ENCODE data around the gene FKBP14.
"Not testable (repeated sequence)": the region's sequence is repeated elsewhere in the genome, so short reads cannot be mapped to it uniquely, and the experiment has no call there.

FKBP14 gene

DNA sequence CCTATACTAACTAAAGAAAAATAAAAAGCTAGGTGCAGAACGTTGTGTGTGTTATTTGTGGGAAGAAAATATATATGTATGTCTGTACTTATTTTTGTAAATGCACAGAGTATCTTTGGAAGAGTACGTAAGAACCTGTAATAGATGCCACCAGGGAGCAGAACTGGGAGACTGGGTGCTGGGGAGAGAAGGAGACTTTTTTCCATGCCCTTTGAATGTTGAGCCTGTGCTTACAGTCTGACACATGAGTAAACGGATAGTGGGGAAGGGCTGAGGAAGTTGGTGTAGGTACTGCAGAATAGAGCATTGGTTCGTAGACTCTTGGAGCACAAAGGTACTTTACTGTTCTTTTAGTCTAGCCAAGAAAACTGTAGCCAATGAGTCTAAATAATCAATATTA, 35.6 kb downstream of the FKBP14 start:
- DNase-seq (ENCODE audit: low read depth in 2 of 2): no peak

DNA sequence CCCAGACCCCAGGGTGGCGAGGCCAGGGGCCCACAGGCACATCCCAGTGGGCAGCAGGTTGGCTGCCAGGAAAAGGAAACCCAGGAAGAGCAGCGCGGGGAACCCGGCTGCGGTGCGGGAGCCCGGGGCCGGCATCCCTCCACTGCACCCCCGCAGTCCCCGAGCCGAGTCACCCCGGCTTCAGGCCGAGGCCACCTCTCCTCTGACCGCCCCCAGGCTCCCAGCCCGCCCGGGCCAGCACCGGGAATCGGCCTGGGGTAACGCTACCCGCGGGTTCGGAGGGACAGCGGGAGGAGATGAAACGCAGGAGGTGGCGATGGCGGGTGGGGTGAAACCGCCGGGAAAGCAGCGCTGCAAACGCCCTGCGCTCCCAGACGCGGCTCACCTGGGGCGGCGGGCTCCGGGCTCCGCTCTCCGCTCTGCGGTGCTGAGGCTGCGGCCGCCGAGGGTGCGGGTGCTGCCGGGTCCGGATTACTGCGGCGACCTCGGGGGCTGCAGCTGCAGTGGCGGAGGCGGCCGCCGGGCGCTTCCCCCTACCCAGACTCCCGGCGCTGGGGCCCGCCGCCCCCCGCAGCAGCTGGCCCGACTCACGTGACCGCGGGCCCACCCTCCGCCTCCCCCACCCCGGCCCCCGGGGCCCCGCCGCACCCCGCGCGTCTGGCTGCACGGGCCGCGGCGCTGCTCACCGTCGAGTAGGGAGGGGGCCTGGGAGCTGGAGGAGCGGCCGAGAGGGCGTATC, 37.1 kb downstream of the FKBP14 start, which contains the start of gene SCRN1:
Gene SCRN1, minus strand, starts transcription at position 545 of the 739 bp plus-strand sequence. CDS start 20,734 bp downstream, outside the sequence.
- no peak for DNase-seq (ENCODE audit: low read depth in 2 of 2)

DNA sequence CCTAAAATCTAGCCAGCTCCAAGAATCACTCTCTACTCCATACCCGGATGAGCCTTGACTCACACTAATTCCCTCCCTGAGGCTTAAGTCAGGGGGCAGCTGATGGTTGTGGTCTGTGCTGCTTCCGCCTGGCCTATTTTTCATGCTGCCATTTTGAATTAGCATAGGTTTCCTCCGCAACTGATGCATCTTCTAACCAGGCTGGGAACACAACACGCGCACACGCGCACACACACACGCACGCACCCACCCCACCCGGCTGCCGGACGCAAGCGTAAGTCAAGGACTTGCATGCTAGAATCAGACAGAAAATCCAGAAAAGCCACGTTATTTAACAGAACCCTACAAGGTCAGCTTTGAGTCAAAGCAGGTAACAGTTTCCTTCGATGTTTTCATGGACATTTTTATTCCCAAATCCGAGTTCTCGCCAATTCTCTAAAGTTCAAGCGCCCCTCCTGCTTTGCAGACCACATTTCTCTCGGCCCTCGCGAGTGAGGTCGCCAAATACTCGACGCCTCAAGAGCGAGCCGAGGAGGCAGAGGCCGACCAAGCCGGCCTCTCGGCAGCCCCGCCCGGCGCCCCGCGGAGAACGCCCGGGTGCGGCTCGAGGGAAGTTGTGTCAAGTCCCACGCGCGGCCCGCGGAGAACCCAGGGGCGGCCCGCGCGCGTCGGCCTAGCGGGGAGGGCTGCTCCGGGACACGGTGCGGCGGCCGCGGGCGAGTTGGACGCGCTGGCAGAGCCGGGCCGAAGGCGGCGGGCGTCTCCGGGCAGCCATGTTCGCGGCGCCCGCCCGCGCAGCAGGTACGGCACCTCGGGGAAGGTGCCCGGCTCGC, 37.9 kb downstream of the FKBP14 start:
- no peak for DNase-seq (ENCODE audit: low read depth in 2 of 2)

DNA sequence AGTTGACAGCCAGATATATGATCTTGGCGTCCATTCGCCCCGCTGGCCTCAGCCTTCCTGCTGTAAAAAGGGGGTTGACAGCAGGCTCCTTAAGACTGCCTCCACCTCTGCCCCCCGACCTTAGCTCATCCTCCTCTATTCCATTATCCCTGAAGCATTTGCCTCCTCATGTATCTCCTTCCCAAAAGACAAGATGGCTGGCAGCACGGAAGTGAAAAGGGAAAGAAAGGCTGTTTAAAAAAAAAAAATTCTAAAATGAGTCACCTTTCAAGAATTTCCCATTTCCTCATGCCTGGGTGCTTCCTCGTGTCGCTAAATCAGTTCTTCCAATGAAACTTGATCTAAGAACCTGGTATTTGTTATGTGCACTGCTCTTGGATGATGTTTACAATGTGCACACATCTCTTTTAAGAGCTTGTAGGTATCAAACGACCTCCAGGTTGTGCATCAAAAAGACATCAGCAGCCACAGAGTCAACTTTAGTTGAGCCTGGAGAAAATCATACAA, 38.6 kb downstream of the FKBP14 start:
- no peak for DNase-seq (ENCODE audit: low read depth in 2 of 2)

DNA sequence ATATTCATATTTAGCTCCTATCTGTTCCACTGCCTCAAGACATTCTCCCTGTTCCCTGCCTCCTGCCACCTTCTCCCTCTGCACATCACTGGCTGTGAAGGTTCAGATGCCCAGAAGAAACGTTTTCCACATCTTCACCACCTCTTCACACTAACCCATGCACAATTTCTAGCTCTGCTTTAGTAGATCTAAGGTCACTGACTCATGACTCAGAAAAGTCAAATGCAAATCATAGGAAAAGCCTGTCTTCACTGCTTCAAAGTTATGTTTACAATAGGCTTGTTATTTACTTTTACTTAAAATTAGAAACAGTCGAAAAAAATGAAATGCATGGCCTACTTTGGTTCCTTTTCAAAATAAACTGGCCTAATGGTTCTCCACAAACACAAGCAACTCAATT, 39.4 kb downstream of the FKBP14 start:
- DNase-seq (ENCODE audit: low read depth in 2 of 2): no peak

DNA sequence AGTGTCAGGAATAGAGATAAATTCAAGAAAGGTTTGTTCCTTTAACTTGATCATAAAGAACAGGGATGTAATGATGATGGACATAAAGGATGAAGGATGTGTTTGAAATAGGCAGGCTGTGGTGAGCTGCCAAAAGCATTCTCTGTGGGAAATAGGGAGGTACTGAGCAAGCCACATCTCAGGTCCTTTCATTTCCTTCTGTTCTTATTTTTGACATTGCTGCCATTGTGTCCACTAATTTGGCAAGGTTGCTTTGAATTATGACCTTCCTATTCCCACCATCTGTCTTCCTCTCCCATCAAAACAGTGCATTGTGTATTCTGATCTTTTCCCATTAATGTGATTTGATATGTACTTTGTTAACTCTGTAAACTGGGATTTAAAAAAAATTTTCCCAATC, 46.4 kb downstream of the FKBP14 start:
- DNase-seq (ENCODE audit: low read depth in 2 of 2): no peak

DNA sequence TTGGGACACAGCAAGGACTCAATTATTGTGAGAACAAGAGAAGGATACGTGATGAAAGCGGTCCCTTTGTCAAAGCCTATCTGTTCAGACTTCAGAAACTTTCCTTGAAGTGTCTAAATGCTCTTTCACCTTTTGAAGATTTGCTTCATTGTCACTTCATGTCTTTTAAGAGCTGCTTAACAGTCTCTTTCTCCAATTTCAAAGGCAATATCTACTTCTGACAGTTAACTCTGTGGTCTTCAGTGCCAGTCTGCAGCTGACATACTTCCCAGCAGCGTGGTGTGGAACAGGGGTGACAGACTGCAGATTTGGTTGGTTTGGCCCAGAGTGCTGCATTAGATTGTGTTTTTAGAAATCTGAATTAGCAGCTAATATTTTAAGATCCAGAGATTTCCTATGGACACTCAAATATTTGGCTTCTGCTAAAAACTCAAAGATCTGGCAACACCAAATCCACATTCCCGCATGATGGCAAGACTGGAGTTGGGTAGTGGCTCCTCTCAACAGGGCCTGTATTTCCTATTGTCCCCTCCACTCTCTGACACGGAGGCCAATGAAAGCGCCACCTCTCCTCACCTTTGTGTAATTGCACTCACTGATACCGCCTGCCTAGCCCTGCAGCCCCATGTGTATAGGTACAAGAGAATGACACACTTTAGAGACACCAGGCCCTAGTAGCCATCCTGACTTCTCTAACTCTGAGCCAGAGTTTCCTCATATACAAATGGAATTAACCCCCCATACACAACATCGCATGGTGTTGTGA, 48.4 kb downstream of the FKBP14 start:
- no peak for DNase-seq (ENCODE audit: low read depth in 2 of 2)

DNA sequence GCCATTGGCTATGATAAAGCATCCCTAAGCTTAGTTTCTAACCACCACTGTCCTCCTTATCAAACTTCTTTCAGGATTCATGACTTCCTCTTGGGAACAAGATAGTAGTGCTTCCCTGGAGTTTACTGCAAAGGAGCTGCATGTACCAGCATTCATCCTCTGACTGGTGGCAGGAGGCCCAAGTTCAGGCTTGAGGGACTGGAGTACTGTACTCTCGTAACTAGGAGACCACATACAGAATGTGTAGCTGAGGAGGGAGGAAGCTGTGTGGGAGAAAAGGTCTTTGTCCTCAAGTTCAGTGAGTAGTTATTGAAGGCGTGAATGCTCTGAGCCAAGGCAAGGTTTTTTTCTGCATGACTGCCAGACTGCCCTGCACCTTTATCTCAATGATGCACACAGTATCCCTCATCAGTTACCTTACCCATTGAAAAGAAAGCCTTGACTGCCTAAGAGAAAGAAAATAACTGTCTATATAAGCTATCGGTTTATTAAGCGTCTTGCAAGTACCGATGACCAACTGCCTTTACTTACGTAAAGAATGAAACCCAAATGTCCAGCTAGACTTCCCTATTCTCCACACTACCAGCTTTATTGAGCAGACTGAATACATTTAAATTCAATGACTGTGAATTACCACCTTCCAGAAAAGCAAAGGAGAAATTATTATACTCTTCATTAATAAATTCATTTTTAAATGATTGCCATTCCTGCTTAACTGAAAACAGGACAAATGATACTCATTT, 49.7 kb downstream of the FKBP14 start:
- DNase-seq (ENCODE audit: low read depth in 2 of 2): no peak

DNA sequence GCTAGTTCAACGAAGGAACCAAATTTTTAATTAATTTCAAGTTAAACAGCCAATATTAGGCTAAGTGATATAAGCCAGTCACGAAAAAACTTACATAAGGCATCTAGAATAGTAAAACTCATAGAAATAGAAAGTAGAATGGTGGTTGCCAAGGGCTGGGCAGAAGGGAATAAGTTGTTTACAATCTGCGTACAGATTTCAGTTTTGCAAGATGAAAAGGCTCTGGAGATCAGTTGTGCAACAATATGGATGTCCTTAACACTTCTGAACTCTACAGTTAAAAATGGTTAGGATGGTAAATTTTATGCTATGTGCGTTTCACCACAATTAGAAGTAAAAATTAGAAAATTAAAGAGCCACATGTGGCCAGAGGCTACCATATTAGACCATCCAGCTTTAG, 50.2 kb downstream of the FKBP14 start:
- DNase-seq (ENCODE audit: low read depth in 2 of 2): no peak

DNA sequence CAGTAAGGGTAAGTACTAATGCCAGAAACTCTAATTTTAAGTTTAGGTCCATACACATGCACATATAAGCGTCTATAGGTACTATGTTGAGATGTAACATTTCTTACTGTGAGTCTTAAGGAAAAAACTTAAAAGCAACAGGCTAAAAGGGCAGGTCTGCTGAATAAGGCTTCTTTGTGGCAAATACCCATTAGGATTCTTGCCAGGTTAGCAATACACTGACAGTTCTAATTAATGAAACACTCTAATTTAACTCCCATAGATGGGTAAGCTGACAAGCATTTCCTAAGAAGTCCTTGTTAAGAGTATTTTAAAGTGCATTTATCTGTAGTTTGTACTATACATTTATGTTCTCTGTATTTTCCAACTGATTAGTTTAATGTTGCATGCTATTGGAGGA, 50.9 kb downstream of the FKBP14 start:
- DNase-seq (ENCODE audit: low read depth in 2 of 2): no peak

DNA sequence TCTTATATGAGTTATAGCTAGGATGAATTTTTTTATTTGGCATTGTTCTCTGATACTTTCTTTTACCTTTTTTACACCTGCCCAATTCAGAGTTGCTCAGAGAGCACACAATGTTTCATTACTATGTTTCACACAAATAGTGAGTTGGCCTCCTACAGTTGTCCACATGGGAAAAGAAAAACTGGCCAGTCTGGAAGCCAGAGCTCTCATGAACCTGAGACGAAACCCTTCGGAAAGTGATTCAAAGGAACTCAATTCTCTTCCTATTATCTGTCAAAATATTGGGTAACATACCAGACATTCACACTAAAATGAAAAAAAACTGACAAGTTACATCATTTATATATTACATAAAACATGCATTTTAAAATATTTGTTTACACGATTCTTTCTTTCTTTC, 52.2 kb downstream of the FKBP14 start:
- no peak for DNase-seq (ENCODE audit: low read depth in 2 of 2)

DNA sequence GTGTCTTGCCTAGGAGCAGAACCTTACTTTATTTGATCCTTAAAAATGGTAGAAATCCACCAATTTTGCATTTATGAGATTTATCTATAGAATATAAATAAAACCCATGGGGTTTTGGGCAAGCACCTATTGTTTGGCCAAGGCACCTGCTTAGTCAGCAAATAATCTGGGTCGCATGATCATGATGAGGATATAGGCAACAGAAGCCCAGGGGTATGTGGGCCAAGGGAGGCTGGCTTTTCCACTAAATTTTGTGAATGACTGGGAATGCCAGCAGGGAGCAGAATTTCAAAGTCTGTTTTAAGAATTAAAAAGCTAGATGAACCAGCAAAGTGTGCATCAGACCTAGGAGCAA, 54.2 kb downstream of the FKBP14 start:
- no peak for DNase-seq (ENCODE audit: low read depth in 2 of 2)

DNA sequence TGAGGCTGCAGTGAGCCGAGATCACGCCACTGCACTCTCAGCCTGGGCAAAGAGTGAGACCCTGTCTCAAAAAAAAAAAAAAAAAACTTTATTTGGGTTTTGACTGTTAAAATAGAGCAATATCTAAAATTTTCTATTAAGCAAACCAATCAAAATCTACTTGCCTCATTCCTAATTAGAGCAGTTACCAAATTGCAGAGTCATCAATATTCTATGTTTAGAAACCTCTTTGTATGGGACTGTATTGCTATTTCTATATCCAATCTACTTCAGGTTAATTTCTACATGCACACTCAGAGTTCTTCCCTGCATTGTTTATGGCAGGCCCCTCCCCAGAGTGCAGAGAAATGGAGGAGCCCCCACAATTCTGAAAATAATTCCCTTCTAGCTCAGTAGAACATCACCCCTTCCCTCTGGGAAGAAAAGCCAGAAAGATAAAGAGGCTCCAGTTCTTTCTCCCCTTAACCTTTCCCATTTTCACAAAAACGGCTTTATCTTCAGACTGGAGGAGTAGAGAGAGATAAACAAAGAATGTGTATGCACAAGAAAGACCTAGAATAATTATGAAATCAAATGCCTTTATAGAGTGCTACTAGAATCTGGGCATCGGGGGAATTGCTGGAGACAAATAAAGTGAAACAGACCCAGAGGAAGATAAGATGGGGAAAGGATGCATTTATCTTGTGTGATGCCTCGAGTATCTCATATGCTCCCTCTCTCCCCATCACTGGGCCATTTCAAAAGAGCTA, 54.8 kb downstream of the FKBP14 start:
- DNase-seq (ENCODE audit: low read depth in 2 of 2): no peak

DNA sequence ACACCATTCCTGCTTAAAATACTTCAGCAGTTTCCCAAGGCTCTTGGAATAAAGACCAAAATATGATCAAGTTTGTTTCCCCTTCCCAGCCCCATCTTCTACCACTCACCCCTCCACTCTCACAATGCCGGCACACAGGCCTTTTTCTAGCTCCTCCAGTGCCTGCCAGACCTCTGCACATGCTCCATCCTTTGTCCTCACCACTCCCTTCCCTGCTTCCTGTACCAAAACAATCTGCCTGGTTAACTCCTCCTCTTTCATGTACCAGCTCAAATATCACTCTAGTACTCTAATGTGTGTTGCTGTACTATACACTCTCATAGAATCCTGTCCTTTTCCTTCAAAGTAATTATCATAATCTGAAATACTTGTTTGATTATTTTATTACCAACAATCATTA, 56.3 kb downstream of the FKBP14 start:
- no peak for DNase-seq (ENCODE audit: low read depth in 2 of 2)

DNA sequence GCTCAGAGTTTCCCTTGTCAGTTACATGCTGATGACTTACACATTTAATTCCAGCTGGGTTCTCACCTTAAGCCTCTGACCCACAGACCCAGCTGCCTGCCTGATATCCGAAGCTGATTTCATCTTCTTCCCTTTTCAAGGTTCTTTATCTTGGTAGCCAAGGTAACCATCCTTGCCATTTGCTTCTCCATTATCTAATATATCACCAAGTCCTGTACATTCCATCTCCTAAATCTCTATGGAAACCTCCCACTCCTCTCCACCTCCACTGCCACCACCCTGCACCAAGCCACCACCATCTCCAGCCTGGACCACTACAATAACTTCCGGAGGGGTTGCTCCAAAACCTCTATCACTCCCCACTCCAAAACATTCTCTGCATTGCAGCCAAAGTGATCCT, 56.8 kb downstream of the FKBP14 start:
- DNase-seq (ENCODE audit: low read depth in 2 of 2): no peak

DNA sequence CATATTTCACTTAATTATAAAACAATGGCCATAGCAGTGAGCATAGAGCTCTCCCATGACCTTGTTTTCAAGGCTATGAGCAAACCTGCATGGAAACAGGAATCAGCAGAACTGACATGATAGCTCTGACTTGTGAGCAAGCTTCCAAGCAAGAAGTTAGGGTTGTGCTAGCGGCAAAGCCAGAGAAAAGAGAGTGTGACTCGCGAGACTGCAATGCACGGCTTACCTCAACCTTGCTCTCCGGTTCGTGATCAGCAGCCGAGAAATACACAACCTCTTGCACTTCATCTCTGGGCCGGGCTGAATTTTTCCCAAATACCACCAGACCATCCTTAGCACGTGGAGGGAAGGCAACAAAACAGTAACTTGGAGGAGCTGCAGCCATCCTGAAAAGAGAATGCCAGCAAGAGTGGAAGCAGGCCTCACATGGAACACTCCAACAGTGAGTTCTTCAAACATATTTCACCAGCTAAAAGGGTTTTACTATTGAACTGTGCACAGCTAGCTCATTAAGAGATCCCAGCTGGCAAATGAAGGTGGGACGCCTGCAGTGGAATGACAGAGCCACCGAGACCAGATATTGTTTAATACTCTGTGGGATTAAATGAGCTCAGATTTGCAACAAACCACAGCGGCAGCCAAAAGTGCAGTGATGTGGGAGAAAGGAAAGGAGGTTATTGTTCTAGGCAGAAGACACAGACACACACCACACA, 57.7 kb downstream of the FKBP14 start:
- no peak for DNase-seq (ENCODE audit: low read depth in 2 of 2)

DNA sequence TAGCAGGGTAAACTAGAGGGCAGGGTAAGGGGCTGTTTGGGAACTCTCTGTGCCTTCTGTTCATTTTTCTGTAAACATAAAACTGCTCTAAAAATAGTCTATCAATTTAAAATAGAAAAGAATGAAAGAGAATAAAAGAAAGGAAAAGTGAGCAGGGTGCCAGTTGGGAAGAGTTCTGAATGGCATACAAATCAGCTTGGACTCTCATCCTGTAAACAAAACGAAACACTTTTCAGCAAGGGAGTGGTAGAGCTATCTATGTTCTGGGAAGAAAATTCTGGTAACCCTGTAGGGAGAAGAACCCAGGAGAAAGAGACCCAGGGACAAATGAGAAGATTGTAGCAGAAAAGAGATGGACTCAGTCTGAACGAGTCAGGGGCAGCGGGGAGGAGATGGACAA, 61.5 kb downstream of the FKBP14 start:
- DNase-seq (ENCODE audit: low read depth in 2 of 2): no peak

DNA sequence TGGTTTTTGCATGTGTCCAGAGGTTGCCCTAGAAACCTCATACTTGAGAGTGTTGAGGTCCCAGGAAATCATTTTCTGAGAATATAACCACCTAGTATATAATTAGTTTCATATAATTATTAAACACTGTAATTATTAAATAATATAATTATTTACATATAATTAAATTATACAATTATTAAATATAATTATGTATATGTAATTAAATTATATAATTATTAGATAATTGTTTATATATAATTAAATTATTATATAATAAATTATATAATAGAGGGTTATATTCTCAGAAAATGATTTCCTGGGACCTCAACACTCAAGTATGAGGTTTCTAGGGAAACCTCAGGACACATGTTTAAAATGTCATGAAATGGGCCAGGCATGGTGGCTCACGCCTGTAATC, 64.5 kb downstream of the FKBP14 start:
- DNase-seq (ENCODE audit: low read depth in 2 of 2): no peak

DNA sequence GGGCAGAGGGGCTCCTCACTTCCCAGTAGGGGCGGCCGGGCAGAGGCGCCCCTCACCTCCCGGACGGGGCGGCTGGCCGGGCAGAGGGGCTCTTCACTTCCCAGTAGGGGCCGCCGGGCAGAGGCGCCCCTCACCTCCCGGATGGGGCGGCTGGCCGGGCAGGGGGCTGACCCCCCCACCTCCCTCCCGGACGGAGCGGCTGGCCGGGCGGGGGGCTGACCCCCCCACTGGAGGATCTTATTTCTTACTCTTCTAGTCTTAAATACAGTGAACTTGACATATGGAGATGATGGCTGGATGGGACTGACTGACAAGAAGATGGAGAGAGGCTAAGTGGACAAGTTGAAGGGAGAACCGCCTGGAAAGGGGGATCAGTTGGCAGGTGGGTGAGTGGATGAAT, 64.9 kb downstream of the FKBP14 start:
- DNase-seq (ENCODE audit: low read depth in 2 of 2): not testable (repeated sequence)

Measured in stimulated activated CD4-positive, alpha-beta T cell treated with anti-CD3 and anti-CD28 coated beads, Interleukin-12 subunit alpha, Interleukin-12 subunit beta, amount 100 ng/mL, for 24 hours (primary cell).